Activated CD4-positive, alpha-beta T cell treated with anti-CD3 and anti-CD28 coated beads, Interleukin-2, amount 50 U/mL, for 48 hours (primary cell): ENCODE results near the gene VARS2.
A peak's percentile ranks its signal among the peaks of the same experiment; 100 is the strongest.
"Not testable (repeated sequence)": the region's sequence is repeated elsewhere in the genome, so short reads cannot be mapped to it uniquely, and the experiment has no call there.

ENCODE experiments used
- DNase-seq, 2 experiments: peaks; one replicate each; pipeline ENCODE4 v3.0.0-alpha.2; 2020

VARS2 gene

GRCh38 chr6:30914076-30914853, at the start of gene VARS2:
VARS2 (plus strand) TSS chr6:30914238; CDS start chr6:30914837, 599 bp downstream.
- peak; percentile 86 to 90 for DNase-seq

- DNase-seq, result no peak
Measured at GRCh38 chr6:30864325-30864724, 49.7 kb upstream of the VARS2 start.

GRCh38 chr6:30869241-30869749, 44.7 kb upstream of the VARS2 start:
- not testable (repeated sequence) for DNase-seq

GRCh38 chr6:30870546-30870945, 43.5 kb upstream of the VARS2 start:
- DNase-seq, result peak in 1 of 2 experiments; percentile 11

GRCh38 chr6:30871592-30872183, 42.4 kb upstream of the VARS2 start:
- DNase-seq, result no peak

GRCh38 chr6:30873137-30873640, 40.8 kb upstream of the VARS2 start:
- no peak for DNase-seq

GRCh38 chr6:30873795-30874194, 40.2 kb upstream of the VARS2 start:
- not testable (repeated sequence) for DNase-seq

GRCh38 chr6:30875244-30876038, 38.6 kb upstream of the VARS2 start:
- DNase-seq, result no peak

- DNase-seq, result peak in 1 of 2 experiments; percentile 11
Measured at GRCh38 chr6:30876039-30876730, 37.9 kb upstream of the VARS2 start.

GRCh38 chr6:30877419-30878262, 36.4 kb upstream of the VARS2 start:
- DNase-seq, result peak; percentile 81 to 86

GRCh38 chr6:30879684-30880427, 34.2 kb upstream of the VARS2 start:
- no peak for DNase-seq

- no peak for DNase-seq
Measured at GRCh38 chr6:30880698-30881252, 33.3 kb upstream of the VARS2 start.

GRCh38 chr6:30881392-30882203, 32.4 kb upstream of the VARS2 start:
- DNase-seq, result no peak

- no peak for DNase-seq
Measured at GRCh38 chr6:30882204-30882758, 31.8 kb upstream of the VARS2 start.

GRCh38 chr6:30882759-30883684, 31.0 kb upstream of the VARS2 start:
- peak in 1 of 2 experiments; percentile 25 for DNase-seq

GRCh38 chr6:30883685-30884520, 30.1 kb upstream of the VARS2 start, which contains the start of gene DDR1:
DDR1 (plus strand) TSS chr6:30884519; CDS start chr6:30888730, 4,211 bp downstream.
- peak; percentile 58 to 64 for DNase-seq
